GM21825 (cell line): ENCODE results near the gene VIM.
"Not testable (repeated sequence)": the region's sequence is repeated elsewhere in the genome, so short reads cannot be mapped to it uniquely, and the experiment has no call there.

Experiments used
- ATAC-seq: cut with Tn5 transposase; IDR thresholded peaks from one replicate; pipeline ENCODE4 v1.9.1; 2021; ENCODE audit warnings: mild to moderate bottlenecking, moderate library complexity; ENCODE audit not compliant: unreplicated experiment

Gene VIM

DNA sequence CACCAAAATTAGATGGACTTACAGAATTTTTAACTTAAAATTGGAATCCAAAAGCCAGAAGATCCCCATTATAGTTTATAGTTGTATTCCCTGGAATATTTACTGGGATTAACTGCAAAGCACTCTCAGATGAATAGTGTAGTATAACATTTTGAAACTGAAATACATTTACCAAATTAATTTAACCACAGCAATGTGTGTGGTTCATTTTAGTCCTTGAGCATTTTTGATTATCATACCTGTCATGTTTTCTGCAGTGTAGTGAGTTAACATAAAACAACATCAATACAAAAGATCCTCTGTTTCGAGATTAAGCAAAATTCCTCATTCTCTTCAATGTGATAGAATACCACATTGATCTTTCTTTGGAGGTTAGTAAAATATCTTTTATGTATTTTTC is 3.7 kb downstream of the VIM start:
- ATAC-seq, result no peak

DNA sequence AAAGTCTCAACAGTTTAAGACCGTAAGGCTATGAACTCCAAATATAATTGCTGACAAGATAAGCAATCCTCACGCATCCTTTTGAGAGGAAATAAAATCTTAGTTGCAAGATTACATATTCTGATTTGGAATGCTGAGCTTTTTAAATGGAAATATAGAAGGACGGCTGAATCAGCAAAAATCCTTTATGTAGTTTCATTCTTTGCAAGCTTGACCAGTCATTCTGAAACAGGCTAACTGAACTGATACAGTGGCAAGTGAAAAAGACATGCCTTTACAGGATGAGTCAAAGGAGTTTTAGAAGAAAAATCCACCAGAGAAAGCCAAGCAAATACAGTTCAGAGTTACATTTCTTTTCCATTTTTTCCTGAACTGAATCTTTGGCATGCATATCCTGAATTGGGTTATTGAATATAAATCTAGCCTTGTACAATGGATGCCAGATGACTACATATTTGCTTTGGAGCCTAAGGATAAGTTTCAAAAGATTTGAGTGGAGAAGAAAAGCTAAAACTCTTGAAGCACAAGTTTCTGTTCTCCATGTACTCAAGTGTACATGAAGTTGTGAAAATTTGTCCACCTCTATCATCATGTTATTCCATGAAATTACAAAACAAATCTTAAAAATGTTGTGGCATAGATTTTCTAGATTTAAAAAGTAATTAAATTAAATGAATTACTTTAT is 4.4 kb downstream of the VIM start:
- ATAC-seq, result no peak

DNA sequence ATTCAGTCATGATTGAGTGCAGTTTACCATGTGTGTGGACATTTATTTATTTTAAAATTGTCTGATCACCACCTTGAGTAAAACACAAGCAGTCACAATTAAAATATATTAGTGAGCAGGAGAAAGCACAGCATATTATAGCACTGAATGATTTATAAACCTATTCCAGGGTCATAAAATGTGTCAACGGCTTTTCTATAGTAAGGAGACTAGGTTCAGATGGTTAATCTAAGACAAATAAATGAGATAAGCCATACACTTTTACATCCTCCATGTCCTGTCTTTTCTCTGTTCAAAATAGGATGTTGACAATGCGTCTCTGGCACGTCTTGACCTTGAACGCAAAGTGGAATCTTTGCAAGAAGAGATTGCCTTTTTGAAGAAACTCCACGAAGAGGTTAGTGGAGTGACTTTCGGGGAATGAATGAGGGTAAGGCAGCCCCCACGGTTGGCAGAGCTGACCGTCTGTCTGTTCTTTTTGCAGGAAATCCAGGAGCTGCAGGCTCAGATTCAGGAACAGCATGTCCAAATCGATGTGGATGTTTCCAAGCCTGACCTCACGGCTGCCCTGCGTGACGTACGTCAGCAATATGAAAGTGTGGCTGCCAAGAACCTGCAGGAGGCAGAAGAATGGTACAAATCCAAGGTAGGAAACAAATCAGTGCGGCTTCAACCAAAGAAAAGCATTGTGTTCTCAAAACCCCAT is 5.4 kb downstream of the VIM start:
- ATAC-seq, result no peak

DNA sequence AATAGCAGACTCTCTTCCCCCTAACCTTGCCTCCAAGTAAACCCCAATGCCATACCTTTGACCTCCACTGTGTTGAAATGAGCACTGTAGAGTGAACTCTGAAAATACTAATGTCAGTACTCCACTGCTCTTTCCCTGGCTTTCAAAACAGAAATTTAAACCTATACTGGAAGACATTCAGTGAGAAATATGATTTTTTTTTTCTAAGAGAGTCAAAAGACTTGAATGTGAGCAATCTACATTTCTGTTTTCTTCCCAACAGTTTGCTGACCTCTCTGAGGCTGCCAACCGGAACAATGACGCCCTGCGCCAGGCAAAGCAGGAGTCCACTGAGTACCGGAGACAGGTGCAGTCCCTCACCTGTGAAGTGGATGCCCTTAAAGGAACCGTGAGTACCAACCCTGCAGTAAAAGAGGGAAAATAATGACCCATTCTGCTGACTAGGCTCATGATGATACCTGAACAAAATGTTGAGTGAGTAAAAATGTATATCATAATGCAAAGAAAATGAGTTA is 6.4 kb downstream of the VIM start:
- no peak for ATAC-seq

DNA sequence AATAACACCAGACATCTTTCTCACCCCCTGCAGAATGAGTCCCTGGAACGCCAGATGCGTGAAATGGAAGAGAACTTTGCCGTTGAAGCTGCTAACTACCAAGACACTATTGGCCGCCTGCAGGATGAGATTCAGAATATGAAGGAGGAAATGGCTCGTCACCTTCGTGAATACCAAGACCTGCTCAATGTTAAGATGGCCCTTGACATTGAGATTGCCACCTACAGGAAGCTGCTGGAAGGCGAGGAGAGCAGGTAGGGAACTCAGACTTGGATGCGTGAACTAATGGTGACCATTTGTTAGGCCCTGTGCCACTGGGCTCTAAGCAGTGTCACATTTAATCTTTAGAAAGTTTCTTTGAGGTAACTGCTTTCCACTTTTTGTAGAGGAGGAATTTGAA is 7.1 kb downstream of the VIM start:
- no peak for ATAC-seq

DNA sequence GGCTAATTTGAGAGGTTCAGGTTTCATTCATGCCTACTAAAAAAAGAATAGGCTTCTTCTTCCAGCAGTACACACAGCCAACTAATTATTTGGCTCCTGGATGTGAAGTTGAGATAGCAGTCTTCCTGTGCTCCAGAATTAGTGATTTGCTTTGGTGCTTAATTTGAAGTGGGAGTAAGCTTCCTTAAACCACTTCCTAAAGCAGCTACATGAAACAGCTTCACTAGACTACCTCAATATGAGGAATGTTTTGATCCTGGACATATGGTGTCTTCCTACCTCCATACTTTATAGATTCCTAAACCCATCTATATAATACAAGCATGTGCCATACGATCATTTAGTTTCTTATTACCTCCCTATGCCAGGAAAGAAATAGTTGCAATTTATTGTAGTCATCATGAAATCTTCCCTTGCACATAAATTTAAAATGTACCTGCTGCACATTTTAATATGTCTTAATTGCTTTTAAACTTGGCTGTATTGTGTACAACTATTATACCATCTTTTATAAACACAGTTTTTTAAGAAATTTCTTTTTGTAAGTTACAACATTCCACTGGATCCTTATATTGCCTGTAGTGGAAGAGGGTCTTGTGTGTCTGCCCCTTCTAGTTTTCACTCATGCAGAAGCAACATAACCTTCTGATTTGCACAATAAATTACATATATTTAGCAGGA is 8.6 kb downstream of the VIM start:
- no peak for ATAC-seq

DNA sequence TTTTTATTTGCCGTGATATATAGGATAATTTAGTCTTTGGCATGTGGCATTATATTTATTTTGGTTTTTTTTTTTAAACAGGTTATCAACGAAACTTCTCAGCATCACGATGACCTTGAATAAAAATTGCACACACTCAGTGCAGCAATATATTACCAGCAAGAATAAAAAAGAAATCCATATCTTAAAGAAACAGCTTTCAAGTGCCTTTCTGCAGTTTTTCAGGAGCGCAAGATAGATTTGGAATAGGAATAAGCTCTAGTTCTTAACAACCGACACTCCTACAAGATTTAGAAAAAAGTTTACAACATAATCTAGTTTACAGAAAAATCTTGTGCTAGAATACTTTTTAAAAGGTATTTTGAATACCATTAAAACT is 9.1 kb downstream of the VIM start:
- no peak for ATAC-seq

DNA sequence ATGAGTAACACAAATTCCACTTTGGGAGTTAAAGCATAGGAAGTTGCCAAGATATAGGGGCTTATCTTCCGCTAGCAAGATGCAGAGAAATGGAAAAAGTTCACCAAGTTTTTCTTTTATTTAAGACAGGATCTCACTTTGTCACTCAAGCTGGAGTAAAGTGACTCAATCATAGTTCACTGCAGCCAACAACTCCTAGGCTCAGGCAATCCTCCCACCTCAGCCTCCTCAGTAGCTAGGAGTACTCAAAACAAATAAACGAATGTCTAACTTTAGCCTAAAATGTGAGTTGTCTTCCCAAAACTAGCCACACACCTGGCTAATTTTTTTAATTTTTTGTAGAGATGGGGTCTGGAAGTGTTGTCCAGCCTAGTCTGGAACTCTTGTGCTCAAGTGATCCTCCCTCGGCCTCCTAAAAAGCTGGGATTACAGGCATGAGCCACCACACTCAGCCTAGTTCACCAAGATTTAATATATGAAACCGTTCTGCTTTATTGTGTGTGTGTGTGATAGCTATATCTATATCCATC is 9.9 kb downstream of the VIM start:
- no peak for ATAC-seq

DNA sequence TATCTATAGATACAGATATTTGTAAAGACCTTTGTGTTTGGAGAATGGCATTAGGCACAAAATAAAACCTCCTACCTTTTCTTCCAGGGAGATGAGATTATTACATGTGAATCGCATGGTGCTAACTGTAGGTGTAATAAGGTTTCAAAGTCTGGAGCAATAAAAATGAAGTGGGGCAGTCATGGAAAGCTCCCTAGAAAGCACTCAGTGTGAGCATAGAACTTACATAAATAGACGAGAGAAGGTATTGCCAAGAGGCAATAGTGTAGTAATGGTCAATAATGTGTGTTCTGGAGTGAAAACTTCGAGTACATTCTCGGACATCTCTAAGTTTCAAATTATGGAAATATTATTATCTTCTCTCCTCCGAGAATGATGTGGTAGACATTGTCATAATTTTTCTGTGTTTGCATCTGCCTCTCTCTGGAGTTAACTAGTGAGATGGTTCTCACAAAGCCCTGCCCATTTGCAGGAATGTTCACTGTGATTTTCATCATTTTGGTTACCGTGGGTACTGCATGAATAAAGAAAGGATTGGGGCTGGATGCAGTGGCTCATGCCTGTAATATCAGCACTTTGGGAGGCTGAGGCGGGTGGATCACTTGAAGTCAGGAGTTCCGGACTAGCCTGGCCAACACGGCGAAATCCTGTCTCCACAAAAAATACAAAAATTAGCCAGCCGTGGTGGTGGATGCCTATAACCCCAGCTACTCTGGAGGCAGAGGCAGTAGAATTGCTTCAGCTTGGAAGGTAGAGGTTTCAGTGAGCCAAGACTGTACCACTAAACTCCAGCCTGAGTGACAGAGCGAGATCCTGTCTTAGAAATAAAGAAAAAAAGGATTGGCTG is 10.6 kb downstream of the VIM start:
- no peak for ATAC-seq

DNA sequence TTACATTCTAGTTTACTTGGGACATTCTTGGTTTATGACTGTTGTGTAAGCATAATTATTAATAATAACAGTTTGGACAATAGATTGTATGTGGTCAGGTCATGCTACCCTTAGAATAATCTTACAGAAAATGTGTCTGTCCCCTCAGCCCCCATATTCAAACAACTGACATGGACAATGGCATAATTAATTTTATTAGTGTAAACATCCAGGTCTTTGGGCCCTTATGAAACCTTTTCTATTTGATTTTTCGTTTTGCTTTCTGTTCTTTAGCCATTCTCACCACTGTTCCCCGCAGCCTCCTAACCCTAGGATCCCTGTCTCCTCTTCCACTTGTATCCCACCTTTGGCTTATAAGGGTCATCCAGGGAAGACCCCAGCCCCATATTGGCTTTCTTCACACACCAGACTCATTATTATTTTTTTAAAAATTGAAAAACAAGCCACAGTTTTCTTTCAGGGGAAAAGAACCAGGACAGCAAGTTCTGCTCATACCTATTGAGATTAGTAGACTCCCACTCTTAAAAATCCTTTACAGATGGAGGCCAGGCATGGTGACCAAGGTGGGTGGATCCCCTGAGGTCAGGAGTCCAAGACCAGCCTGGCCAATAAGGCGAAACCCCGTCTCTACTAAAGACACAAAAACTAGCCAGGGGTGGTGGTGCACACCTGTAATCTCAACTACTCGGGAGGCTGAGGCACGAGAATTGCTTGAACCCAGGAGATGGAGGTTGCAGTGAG is 11.5 kb downstream of the VIM start:
- ATAC-seq, result no peak

DNA sequence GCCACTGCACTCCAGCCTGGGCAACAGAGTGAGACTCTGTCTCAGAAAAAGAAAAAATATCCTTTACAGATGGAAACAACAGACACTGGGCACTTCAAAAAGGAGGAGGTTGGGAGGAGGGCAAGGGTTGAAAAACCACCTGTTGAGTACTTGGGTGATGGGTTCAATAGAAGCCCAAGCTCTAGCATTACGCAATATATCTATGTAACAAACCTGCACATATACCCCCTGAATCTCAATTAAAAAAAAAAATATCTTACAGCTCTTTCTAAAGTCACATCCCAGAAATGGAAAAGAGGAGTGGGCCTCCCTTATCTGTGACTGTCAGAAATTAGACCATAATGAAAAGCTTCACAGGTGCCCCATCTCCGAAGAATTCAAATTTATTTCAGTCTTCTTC is 12.1 kb downstream of the VIM start:
- ATAC-seq, result no peak

DNA sequence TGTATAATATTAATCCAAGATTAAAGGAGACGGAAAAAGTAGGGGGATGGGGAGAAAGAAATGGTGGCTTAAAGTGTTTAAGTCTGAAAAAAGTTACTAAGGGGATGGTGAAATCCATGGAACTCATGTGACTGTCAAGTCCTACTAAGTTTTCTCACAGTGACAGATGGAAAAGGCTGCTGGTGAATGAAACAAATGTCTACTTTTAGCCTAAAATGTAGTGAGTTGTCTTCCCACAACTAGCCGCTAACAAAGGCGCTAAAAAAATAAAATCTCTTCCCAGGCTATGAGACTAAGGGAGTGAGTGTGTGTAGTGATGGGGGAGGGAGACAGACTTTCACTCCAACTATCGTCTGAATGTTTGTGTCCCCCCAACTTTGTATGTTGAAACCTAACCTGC is 12.6 kb downstream of the VIM start:
- ATAC-seq, result no peak

DNA sequence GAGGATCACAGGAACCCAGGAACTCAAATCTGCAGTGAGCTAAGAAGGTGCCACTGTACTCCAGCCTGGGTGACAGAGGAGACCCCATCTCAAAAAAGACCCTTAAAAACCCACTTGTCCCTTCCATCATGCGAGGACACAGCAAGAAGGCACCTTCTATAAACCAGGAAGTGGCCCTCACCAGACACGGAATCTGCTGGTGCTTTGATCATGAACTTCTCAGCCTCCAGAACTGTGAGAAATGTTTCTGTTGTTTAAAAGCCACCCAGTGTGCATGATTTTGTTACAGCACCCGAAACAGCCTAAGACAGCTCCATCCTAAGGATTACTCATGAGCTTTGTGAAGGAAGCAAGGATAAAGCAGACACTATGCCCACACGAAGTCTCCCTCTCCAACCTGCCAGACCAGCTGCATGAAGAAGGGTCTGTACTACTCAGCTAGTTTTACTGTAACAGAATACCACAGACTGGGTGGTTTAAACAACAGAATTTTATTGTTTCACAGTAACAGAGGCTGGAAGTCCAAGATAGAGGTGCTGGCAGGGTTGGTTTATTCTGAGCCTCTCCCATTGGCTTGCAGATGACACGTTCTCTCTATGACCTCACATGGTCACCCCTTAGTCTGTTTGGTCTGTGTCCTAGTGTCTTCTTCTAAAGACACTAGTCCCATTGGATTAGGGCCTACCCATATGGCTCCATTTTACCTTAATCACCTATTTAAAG is 13.7 kb downstream of the VIM start:
- ATAC-seq, result no peak

DNA sequence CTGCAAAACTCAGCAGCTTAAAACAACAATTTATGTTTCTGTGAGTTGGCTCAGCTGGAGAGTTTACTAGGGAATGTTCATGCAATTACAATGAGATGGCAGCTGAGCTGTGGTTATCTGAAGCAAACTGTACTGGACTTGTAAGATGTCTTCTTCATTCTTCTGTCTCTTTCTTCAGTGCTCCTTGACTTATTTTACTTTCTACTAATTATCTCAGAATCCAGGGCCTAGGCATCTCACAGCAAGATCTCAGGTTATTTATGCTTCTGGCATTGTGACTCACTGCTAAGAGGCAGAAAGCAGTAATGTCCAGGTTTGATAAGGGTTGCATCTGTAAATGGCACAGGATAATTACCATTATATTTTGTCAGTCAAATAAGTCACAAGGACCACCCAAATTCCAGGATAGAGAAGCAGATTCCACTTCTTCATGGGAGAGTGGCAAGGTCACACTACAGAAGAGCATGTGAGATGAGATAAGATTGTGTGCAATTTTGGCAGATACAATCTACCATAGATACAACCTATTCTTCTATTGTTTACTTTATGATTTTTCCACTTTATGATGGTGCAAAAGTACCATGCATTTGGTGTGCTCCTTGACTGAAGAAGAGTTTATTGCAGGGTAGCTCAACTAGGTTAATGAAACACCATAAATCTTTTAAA is 16.8 kb downstream of the VIM start:
- no peak for ATAC-seq

DNA sequence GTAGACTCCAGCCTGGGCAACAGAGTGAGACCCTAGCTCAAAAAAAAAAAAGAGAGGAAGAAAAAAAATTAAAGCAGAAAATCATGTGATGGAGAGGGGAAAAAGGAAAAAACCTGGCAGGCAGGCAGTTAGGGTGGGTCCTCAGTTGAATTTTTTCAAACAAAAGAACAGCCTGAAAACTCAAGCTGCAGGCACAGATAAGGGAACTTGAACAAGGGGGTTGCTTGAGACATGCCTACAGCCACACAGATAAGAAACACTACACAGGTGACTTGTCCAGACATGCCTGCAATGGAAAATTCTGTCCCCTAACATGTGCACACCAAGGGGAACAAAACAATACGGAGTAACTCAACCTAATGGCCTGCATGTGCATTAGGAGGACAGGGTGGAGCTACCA is 19.2 kb downstream of the VIM start:
- ATAC-seq, result no peak

DNA sequence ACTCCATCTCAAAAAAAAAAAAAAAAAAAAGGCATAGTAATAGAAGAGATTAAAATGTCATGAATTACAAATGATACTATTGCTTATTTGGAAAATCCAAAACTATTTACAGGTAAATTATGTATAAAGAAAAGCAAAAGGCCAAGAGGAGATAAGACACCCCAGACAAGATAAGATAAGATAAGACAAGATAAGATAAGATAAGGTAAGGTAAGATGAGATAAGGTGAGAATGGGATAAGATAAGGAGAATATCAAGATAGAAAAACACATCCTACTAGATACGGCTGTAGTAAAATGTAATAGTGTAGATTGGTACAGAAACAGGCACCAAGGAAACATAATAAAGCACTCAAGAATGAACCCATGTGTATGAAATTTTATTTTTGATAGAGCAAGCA is 20.9 kb downstream of the VIM start:
- no peak for ATAC-seq

DNA sequence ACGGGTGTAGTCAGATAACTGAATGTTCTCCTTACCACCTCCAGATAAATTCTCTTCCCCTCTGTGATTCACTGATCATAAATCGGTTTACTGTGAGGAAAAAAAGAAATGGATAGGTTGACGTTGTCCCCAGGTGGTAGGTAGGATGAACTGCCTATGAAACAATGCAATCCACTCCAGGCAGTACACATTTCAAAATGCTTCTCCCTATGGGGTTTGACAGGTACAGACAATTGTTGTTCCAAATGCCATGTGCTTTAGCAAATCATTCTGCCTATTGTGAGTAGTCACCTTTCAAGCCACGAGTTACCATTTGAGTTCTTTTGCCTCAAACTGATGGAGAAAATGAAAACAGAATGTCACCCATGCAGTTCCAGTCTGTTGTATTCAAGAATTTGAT is 21.8 kb downstream of the VIM start:
- no peak for ATAC-seq

DNA sequence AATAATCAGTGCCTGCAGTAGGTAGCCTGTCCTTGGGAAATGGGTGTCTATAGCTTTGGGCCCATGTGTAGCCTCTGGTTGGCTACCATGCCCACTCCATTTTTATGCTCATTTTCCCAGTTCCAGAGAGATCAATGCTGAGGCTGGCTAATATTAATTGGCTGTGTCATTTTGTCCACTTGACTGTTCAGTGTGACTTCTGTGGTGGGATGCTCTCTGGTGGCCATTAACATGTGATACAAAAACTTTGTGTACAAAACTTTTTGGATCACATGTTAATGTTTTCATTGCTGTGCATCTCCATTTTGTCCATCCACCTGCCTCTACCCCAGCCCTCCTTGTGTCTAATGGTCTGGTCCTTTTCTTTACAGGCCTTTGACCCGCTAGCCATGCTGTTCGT is 22.7 kb downstream of the VIM start:
- ATAC-seq, result no peak

DNA sequence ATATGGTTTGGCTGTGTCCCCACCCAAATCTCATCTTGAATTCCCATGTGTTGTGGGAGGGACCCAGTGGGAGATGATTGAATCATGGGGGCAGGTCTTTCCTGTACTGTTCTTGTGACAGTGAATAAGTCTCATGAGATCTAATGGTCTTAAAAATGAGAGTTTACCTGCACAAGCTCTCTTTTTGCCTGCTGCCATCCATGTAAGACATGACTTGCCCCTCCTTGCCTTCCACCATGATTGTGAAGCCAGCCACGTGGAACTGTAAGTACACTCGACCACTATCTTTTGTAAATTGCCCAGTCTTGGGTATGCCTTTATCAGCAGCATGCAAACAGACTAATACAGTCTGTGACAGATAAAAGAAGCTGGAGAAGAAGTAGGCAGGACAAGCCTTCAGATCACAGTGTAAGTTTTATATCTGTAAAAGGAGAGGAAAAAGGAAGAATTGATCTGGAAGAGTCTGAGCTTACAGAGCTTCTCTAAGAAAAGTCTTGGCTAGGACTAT is 26.6 kb downstream of the VIM start:
- not testable (repeated sequence) for ATAC-seq
